HepG2 (cell line): ENCODE results near the gene ZNF211. TPM values are rescaled to one million over a fixed set of nuclear protein-coding genes. Genes with fewer than 3 reads are reported as not detected.

Experiments
- KAT8 ChIP-seq: IDR thresholded peaks from 2 replicates; pipeline ENCODE4 v1.6.1; 2016; ENCODE audit warnings: missing genetic modification reagents, missing compliant biosample characterization
- NFE2 ChIP-seq: sonication (generic); formaldehyde crosslinking; IDR thresholded peaks from 2 replicates; pipeline ENCODE4 v1.4.0; 2020; ENCODE audit warnings: missing genetic modification reagents
- ONECUT2 ChIP-seq: sonication (generic); formaldehyde crosslinking; IDR thresholded peaks from 2 replicates; pipeline ENCODE4 v1.4.0; 2020; ENCODE audit warnings: missing genetic modification reagents
- SIN3A ChIP-seq: IDR thresholded peaks from 2 replicates; pipeline ENCODE4 v1.6.1; 2011; ENCODE audit warnings: low read depth, mild to moderate bottlenecking, control low read depth, low read length, borderline replicate concordance
- TMF1 ChIP-seq: sonication (generic); formaldehyde crosslinking; IDR thresholded peaks from 2 replicates; pipeline ENCODE4 v1.8.1; 2022; ENCODE audit warnings: low read depth, missing genetic modification reagents
- ZBTB1 ChIP-seq: sonication (generic); formaldehyde crosslinking; IDR thresholded peaks from 2 replicates; pipeline ENCODE4 v1.4.0; 2020; ENCODE audit warnings: missing genetic modification reagents, borderline replicate concordance
- ZBTB14 ChIP-seq: sonication (generic); formaldehyde crosslinking; IDR thresholded peaks from 2 replicates; pipeline ENCODE4 v1.4.0; 2020; ENCODE audit warnings: missing genetic modification reagents
- ZGPAT ChIP-seq: IDR thresholded peaks from 2 replicates; pipeline ENCODE4 v1.6.1; 2016; ENCODE audit warnings: mild to moderate bottlenecking
- ZNF224 ChIP-seq: sonication (generic); formaldehyde crosslinking; IDR thresholded peaks from 2 replicates; pipeline ENCODE4 v1.5.0; 2020; ENCODE audit warnings: mild to moderate bottlenecking, missing genetic modification reagents
- ZNF629 ChIP-seq: sonication (generic); formaldehyde crosslinking; conservative IDR thresholded peaks from 2 replicates; pipeline ENCODE4 v1.5.0; 2020; ENCODE audit warnings: missing genetic modification reagents
- polyA plus RNA-seq, 8 experiments: library from polyadenylated mRNA; depleted of rRNA in 3 of 8; stranded (reverse) in 7 of 8; unstranded in 1 of 8; fragments of >200 nt; fragmentation: Illumina TruSeq in 4 of 8; extraction: Trizol in 4 of 8; gene quantifications; 2 replicates each; pipeline versions ENCODE4 v1.2.1 to v1.2.3, GENCODE V29; 2011 to 2016; ENCODE audit warnings: low read depth in 4 of 8, missing spikeins in 1 of 8, mixed read lengths in 1 of 8; ENCODE audit not compliant: insufficient read depth in 1 of 8
- total RNA-seq, 5 experiments: library from RNA; depleted of rRNA; stranded (reverse); fragments of >200 nt; fragmentation: Illumina TruSeq; extraction: Trizol; gene quantifications; 2 replicates each; pipeline ENCODE4 v1.2.3, GENCODE V29; 2016; ENCODE audit warnings: low read depth in 1 of 5
- TF ChIP-seq, protein P1 (sequence below): sonication (generic); formaldehyde crosslinking; IDR thresholded peaks from 2 replicates; pipeline ENCODE4 v1.5.0; 2020; ENCODE audit warnings: missing genetic modification reagents
- TF ChIP-seq, protein P2 (sequence below): sonication (generic); formaldehyde crosslinking; IDR thresholded peaks from 2 replicates; pipeline ENCODE4 v1.5.1; 2020; ENCODE audit warnings: mild to moderate bottlenecking, missing genetic modification reagents, borderline replicate concordance
- TF ChIP-seq, protein P3 (sequence below): sonication (generic); formaldehyde crosslinking; IDR thresholded peaks from 2 replicates; pipeline ENCODE4 v1.9.0; 2021; ENCODE audit warnings: missing genetic modification reagents, mild to moderate bottlenecking, borderline replicate concordance
- TF ChIP-seq, protein P4 (sequence below), 2 experiments: sonication (generic) in 1 of 2; formaldehyde crosslinking in 1 of 2; IDR thresholded peaks; 2 replicates each; pipeline versions ENCODE4 v1.6.1 to v1.9.0; 2014 to 2022; ENCODE audit warnings: antibody characterized with exemption in 1 of 2, borderline replicate concordance in 1 of 2, inconsistent platforms in 1 of 2, low read depth in 1 of 2, missing genetic modification reagents in 1 of 2

ZNF211 gene
- total and polyA plus RNA-seq, 2 of the 13 experiments (the other 11 are each of a cell fraction or from before 2014, with no cell fraction given), result 9.9 to 11.2 TPM

- TF ChIP-seq, protein P1, sequence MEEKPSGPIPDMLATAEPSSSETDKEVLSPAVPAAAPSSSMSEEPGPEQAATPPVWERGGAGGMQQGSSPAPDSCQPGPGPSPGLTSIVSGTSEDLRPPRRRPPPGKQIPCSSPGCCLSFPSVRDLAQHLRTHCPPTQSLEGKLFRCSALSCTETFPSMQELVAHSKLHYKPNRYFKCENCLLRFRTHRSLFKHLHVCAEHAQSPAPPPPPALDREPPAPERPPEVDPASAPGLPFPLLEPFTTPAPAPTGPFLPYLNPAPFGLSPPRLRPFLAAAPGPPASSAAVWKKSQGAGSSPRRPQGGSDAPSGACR (CRISPR knock-in tag), result peak; percentile 76; the same call in 1 of the 2 replicates
- TF ChIP-seq ZNF629, result 0 out of 2 replicates have a peak, but pooled peaks have one; percentile 32
- no peak for TF ChIP-seq ONECUT2 (CRISPR knock-in tag)
- no peak for TF ChIP-seq TMF1
- TF ChIP-seq, protein P2, sequence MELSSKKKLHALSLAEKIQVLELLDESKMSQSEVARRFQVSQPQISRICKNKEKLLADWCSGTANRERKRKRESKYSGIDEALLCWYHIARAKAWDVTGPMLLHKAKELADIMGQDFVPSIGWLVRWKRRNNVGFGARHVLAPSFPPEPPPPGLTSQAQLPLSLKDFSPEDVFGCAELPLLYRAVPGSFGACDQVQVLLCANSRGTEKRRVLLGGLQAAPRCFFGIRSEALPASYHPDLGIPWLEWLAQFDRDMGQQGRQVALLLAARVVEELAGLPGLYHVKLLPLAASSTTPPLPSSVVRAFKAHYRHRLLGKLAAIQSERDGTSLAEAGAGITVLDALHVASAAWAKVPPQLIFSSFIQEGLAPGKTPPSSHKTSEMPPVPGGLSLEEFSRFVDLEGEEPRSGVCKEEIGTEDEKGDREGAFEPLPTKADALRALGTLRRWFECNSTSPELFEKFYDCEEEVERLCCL, result no peak
- TF ChIP-seq ZGPAT (CRISPR knock-in tag), result peak; percentile 73; the same call in 1 of the 2 replicates
- TF ChIP-seq KAT8 (CRISPR knock-in tag), result peak; percentile 94
- no peak for TF ChIP-seq NFE2 (CRISPR knock-in tag)
- TF ChIP-seq ZBTB14 (CRISPR knock-in tag), result no peak
- TF ChIP-seq, protein P3, sequence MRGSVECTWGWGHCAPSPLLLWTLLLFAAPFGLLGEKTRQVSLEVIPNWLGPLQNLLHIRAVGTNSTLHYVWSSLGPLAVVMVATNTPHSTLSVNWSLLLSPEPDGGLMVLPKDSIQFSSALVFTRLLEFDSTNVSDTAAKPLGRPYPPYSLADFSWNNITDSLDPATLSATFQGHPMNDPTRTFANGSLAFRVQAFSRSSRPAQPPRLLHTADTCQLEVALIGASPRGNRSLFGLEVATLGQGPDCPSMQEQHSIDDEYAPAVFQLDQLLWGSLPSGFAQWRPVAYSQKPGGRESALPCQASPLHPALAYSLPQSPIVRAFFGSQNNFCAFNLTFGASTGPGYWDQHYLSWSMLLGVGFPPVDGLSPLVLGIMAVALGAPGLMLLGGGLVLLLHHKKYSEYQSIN (CRISPR knock-in tag), result no peak
- TF ChIP-seq ZBTB1, result no peak
- TF ChIP-seq, protein P4, sequence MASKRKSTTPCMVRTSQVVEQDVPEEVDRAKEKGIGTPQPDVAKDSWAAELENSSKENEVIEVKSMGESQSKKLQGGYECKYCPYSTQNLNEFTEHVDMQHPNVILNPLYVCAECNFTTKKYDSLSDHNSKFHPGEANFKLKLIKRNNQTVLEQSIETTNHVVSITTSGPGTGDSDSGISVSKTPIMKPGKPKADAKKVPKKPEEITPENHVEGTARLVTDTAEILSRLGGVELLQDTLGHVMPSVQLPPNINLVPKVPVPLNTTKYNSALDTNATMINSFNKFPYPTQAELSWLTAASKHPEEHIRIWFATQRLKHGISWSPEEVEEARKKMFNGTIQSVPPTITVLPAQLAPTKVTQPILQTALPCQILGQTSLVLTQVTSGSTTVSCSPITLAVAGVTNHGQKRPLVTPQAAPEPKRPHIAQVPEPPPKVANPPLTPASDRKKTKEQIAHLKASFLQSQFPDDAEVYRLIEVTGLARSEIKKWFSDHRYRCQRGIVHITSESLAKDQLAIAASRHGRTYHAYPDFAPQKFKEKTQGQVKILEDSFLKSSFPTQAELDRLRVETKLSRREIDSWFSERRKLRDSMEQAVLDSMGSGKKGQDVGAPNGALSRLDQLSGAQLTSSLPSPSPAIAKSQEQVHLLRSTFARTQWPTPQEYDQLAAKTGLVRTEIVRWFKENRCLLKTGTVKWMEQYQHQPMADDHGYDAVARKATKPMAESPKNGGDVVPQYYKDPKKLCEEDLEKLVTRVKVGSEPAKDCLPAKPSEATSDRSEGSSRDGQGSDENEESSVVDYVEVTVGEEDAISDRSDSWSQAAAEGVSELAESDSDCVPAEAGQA (IDR thresholded peaks at IDR 0.05; ENCODE audit: low read depth), result no peak
- TF ChIP-seq, protein P4 (CRISPR knock-in tag; IDR thresholded peaks at IDR 0.05; ENCODE audit: borderline replicate concordance), result 0 out of 2 replicates have a peak, but pooled peaks have one; percentile 52
- TF ChIP-seq ZNF224 (CRISPR knock-in tag), result no peak
- peak; percentile 51; the same call in 1 of the 2 replicates for TF ChIP-seq SIN3A
Observed at GRCh38 chr19:57613941-57614743, 18.8 kb upstream of the ZNF211 start, which contains the start of gene ZNF134 (continued).
